Esophagus muscularis mucosa (tissue), 4 donors: ENCODE results near the gene SDK2. TPM values are rescaled to one million over a fixed set of nuclear protein-coding genes. Genes with fewer than 3 reads are reported as not detected.

ENCODE experiments used
- DNase-seq: peaks from one replicate; pipeline ENCODE4 v3.0.0-alpha.2; 2017; ENCODE audit errors: extremely low spot score
- H3K27ac ChIP-seq, 4 donors: fragments of 200-600 bp; sonication (generic); replicated peaks in 1 of 4; 1 replicate in 3 of 4; 2 replicates in 1 of 4; pipeline ENCODE4 v1.5.1; 2016 to 2019; ENCODE audit warnings: mild to moderate bottlenecking in 1 of 4
- H3K27me3 ChIP-seq, 4 donors: fragments of 200-600 bp; sonication (generic); one replicate each; pipeline versions ENCODE4 v1.5.1 to v1.6.0; 2016 to 2019
- H3K36me3 ChIP-seq, 4 donors: fragments of 200-600 bp; sonication (generic); one replicate each; pipeline ENCODE4 v1.5.1; 2016 to 2019
- H3K4me1 ChIP-seq, 4 donors: fragments of 200-600 bp; sonication (generic); one replicate each; pipeline ENCODE4 v1.5.1; 2016 to 2019
- H3K4me3 ChIP-seq, 4 donors: fragments of 200-600 bp; sonication (generic); 1 replicate in 2 of 4; 2 replicates in 2 of 4; pipeline ENCODE4 v1.5.1; 2016 to 2019; ENCODE audit warnings: mild to moderate bottlenecking in 4 of 4, moderate library complexity in 1 of 4
- H3K9me3 ChIP-seq, 4 donors: fragments of 200-600 bp; sonication (generic); 1 replicate in 3 of 4; 2 replicates in 1 of 4; pipeline ENCODE4 v1.5.1; 2016 to 2019
- EP300 ChIP-seq: sonication (generic); formaldehyde crosslinking; IDR thresholded peaks from one replicate; pipeline ENCODE4 v1.6.1; 2017; ENCODE audit warnings: antibody characterized with exemption
- POLR2A ChIP-seq: fragments of 450-650 bp; IDR thresholded peaks from one replicate; pipeline ENCODE4 v1.6.1; 2017; ENCODE audit warnings: antibody characterized with exemption, moderate library complexity, mild to moderate bottlenecking, low read depth
- POLR2AphosphoS5 ChIP-seq, 2 donors: sonication (generic); formaldehyde crosslinking; IDR thresholded peaks; one replicate each; pipeline ENCODE4 v1.6.1; 2017; ENCODE audit warnings: antibody characterized with exemption in 2 of 2
- WGBS: methylation state at CpG from one replicate; pipeline ENCODE4 v1.1.5; 2018; 5-methylcytosine and 5-hydroxymethylcytosine counted together
- intact Hi-C: fragments of 100-400 bp; cut with DNase I; formaldehyde crosslinking; loops from one replicate; pipeline ENCODE4 v1.15.1; 2023
- total RNA-seq, 4 donors: library from RNA; depleted of rRNA; stranded (reverse); fragments of >200 nt; gene quantifications; one replicate each; pipeline versions ENCODE4 v1.1.0 to v1.2.1, GENCODE V29; 2016
- TF ChIP-seq, protein P1 (sequence below), 3 experiments: fragments of 200-600 bp in 2 of 3; fragments of 450-650 bp in 1 of 3; sonication (generic) in 2 of 3; IDR thresholded peaks; one replicate each; pipeline ENCODE4 v1.5.1; 2017 to 2019; ENCODE audit warnings: antibody characterized with exemption in 3 of 3, mild to moderate bottlenecking in 2 of 3, moderate library complexity in 1 of 3

SDK2 gene
- total RNA-seq, 4 donors from 2014 or later, result 0.42 to 2.0 (median 1.2) TPM

DNA sequence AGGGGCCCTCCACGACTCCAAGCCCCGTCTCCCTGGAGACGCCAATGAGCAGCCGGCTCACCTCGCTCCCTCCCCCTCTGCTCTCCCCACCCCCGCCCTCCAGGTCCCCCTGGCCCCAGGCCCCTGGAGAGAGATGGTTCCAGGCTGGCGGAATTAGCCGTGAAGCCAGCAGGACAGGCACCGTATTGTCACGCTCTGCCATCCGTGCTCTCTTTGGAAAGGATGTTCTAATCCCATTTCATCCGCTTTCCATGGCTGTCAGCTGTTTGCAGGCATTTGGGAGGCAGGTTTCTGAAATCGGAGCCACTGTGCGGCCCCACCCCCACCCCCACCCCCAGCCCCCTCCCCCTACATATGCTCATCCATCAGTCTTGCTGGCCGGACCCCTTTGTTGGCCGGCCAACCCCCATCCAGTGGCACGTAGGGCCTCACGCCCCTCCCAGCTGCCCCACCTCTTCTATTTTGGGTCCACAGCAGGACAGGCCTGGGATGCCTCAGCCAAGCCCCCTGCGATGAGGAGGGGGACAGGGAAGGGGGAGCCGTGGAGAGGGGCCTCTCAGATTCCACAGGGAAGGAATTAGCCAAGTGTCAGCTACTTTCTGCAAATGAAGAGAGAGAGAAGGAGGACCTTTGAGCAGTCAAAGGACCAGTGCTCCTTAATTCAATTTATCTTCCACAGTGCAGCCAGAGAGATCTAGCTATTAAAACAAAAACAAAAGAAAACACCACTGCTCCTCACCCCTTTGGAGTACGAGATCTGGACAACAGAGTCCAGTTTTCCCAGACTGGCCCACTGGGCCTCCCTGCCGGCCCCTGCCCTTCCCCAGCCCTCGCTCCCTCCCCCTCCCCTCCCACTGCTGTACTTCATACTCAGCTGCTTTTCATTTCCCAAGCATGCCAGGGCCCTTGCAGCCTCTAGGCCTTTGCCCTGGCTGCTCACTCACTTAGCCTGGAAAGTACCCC is 30.7 kb downstream of the SDK2 start:
- intact Hi-C loops, result no loop called here
- no peak for DNase-seq

DNA sequence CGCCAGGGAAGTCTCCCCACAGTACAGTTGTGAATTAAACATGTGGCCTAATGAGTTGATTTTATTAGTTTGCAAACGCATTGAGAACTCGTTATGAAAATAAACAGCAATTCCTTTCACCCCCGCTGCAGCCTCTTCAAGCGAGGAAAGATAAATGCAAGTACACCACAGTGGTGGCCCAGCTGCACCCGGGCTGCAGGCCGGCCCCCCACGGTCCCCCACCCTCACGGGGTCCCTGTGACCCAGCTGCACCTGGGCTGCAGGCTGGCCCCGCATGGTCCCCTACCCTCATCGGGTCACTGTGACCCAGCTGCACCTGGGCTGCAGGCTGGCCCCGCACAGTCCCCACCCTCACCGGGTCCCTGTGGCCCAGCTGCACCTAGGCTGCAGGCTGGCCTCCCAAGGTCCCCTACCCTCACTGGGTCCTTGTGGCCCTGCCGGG is 32.2 kb downstream of the SDK2 start:
- no peak for TF ChIP-seq POLR2AphosphoS5 (IDR thresholded peaks at IDR 0.05)
- TF ChIP-seq, protein P1, sequence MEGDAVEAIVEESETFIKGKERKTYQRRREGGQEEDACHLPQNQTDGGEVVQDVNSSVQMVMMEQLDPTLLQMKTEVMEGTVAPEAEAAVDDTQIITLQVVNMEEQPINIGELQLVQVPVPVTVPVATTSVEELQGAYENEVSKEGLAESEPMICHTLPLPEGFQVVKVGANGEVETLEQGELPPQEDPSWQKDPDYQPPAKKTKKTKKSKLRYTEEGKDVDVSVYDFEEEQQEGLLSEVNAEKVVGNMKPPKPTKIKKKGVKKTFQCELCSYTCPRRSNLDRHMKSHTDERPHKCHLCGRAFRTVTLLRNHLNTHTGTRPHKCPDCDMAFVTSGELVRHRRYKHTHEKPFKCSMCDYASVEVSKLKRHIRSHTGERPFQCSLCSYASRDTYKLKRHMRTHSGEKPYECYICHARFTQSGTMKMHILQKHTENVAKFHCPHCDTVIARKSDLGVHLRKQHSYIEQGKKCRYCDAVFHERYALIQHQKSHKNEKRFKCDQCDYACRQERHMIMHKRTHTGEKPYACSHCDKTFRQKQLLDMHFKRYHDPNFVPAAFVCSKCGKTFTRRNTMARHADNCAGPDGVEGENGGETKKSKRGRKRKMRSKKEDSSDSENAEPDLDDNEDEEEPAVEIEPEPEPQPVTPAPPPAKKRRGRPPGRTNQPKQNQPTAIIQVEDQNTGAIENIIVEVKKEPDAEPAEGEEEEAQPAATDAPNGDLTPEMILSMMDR (IDR thresholded peaks at IDR 0.05), result no peak
- TF ChIP-seq POLR2A, result no peak
- TF ChIP-seq EP300, result no peak
- no peak for DNase-seq
- intact Hi-C loops, result no loop called here
- H3K27ac ChIP-seq, result no peak overlapping the region
- no peaks in the 10 kb centered on the region for H3K9me3 ChIP-seq
- WGBS, result 82% methylated on average over 11 of the region's 14 CpGs
- peaks cover 0 to 46% (median 0%) of the 10 kb centered on the region in 4 donors for H3K27me3 ChIP-seq
- H3K4me1 ChIP-seq, result no peaks in the 10 kb centered on the region
- H3K4me3 ChIP-seq, result no peak overlapping the region
- H3K36me3 ChIP-seq, result no peaks in the 10 kb centered on the region

More for the DNA sequence above, 30.7 kb downstream of the SDK2 start:
- no peak overlapping the region for H3K4me3 ChIP-seq
- H3K27ac ChIP-seq, result no peak overlapping the region
- TF ChIP-seq POLR2AphosphoS5 (IDR thresholded peaks at IDR 0.05) (no peak), EP300 (no peak), POLR2A (no peak)
- TF ChIP-seq, protein P1 (IDR thresholded peaks at IDR 0.05), result no peak
- peaks cover 0 to 56% (median 0%) of the 10 kb centered on the region in 4 donors for H3K27me3 ChIP-seq
- no peaks in the 10 kb centered on the region for H3K4me1 ChIP-seq
- no peaks in the 10 kb centered on the region for H3K9me3 ChIP-seq
- no peaks in the 10 kb centered on the region for H3K36me3 ChIP-seq
- 47% methylated on average over 10 of the region's 23 CpGs for WGBS

DNA sequence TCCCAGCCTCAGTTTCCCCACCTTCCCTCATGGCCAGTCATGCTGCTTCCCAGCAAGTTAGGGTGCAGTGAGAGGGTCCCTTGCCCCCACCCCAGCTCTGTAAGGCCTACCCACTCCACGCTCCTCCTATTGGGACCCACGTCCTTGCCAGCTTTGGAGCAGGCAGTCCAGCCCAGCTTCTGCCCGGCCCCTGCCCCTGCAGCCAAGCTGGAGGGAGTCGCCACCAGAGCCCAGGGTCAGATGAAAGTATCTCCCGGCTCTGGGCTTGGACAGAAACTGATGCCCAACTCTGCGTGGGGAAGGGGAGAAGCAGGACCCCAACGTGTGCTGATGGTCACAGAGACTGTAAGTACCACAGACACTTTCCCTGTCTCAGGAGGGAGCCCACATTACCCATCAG is 32.6 kb downstream of the SDK2 start:
- Histone ChIP-seq H3K27me3 (peaks cover 0 to 42% (median 0%) of the 10 kb centered on the region in 4 donors), H3K9me3 (no peaks in the 10 kb centered on the region), H3K4me3 (no peak overlapping the region), H3K36me3 (no peaks in the 10 kb centered on the region), H3K27ac (no peak overlapping the region), H3K4me1 (no peaks in the 10 kb centered on the region)
- intact Hi-C loops, result no loop called here
- WGBS, result 83% methylated on average over 7 of the region's 7 CpGs
- TF ChIP-seq EP300, result no peak
- TF ChIP-seq, protein P1 (IDR thresholded peaks at IDR 0.05), result no peak
- TF ChIP-seq POLR2A, result no peak
- TF ChIP-seq POLR2AphosphoS5 (IDR thresholded peaks at IDR 0.05), result no peak
- no peak for DNase-seq

DNA sequence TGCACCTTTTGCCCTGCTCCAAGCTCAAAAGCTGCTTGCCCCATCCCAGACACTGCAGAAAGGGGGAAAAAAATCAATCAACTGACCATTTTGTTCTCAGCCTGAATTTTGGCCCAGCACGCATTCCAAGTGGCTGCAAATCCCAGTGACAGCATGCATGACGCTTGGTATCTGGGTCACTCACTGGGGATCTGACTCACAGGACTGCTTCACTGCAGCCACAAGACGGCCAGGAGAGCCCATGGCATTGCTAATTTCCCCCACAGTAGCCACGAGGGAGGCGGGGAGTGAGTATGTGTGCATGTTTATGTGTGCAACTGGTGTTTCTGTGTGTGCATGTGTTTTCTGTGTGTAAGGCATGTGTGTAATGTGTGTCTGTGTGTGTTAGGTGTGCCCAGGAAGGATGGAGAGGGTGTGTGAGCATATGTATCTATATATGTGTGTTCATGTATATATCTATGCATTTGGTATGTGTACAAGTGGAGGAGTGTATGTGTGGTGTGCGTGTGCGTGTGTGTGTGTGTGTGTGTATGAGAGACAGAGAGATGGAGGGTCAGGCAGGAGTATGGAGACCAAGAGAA is 33.8 kb downstream of the SDK2 start:
- TF ChIP-seq POLR2A (no peak), POLR2AphosphoS5 (IDR thresholded peaks at IDR 0.05) (no peak), EP300 (no peak)
- TF ChIP-seq, protein P1 (IDR thresholded peaks at IDR 0.05), result no peak
- Histone ChIP-seq H3K9me3 (no peaks in the 10 kb centered on the region), H3K4me1 (no peaks in the 10 kb centered on the region), H3K36me3 (no peaks in the 10 kb centered on the region), H3K27me3 (peaks cover 0 to 38% (median 0%) of the 10 kb centered on the region in 4 donors), H3K4me3 (no peak overlapping the region), H3K27ac (no peak overlapping the region)
- no peak for DNase-seq
- intact Hi-C loops, result no loop called here
- 76% methylated on average over 7 of the region's 7 CpGs for WGBS
